ENCODE measurements around the gene DNAH7.

The DNAH7 gene

DNA sequence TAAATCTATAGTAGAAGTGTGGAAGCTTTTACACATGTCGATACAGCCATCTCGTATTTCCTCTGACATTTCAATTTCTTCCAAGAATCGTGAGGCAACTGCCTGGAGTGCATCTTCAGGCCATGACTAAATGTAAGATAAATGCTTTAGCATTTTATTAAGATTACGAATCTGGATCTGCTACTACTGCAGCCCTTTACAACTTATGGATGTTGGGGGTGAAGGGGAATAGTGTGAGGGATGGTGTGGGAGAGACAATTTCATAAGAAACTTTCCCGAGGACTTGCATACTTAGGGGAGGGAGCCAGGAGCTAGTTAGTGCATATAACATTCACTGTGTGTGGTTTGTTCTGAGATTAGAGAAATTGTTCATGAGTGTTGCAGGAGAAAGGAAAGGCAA lies 206.8 kb downstream of the DNAH7 start:
- Histone ChIP-seq H3K27ac (no peak overlapping the region), H3K9me3 (ENCODE audit: low read depth, low read length) (no peaks in the 10 kb centered on the region), H3K36me3 (ENCODE audit: insufficient read depth, low read length) (no peaks in the 10 kb centered on the region), H3K4me3 (no peak overlapping the region), H3K9ac (ENCODE audit: insufficient read length) (no peak overlapping the region)
- TF ChIP-seq FOXP2 (optimal IDR thresholded peaks at IDR 0.05; ENCODE audit: control extremely low read depth, extremely low read length, insufficient read depth) (no peak), POLR2AphosphoS5 (IDR thresholded peaks at IDR 0.05; ENCODE audit: borderline replicate concordance, low read depth, low read length) (no peak), EZH2 (IDR thresholded peaks at IDR 0.05) (no peak)
- DNase-seq (ENCODE audit: low read depth, low spot score): no peak

DNA sequence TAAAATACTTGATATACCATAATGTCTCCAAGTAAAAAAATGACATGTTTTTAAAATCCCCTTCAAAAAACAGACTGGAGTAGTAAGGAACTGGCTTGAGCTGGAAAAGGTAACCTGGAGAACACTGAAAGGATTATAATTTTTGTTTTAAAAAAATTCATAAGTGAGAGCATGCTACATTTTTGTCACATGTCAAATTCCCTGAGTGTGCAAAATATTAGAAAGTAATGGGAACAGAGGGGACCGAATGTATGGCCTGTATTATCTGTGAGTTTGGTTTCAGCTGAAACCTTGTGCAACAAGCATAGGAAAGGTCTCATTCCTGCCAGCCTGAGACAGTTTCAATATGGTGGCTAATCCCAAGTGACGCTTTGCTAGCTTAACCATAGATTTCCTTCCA lies 209.1 kb downstream of the DNAH7 start:
- H3K27ac ChIP-seq: no peak overlapping the region
- H3K9me3 ChIP-seq (ENCODE audit: low read depth, low read length): no peaks in the 10 kb centered on the region
- DNase-seq (ENCODE audit: low read depth, low spot score): no peak
- H3K36me3 ChIP-seq (ENCODE audit: insufficient read depth, low read length): no peaks in the 10 kb centered on the region
- H3K4me3 ChIP-seq: no peak overlapping the region
- H3K9ac ChIP-seq (ENCODE audit: insufficient read length): no peak overlapping the region
- no peak for TF ChIP-seq FOXP2 (optimal IDR thresholded peaks at IDR 0.05; ENCODE audit: control extremely low read depth, extremely low read length, insufficient read depth)
- no peak for TF ChIP-seq POLR2AphosphoS5 (IDR thresholded peaks at IDR 0.05; ENCODE audit: borderline replicate concordance, low read depth, low read length)
- no peak for TF ChIP-seq EZH2 (IDR thresholded peaks at IDR 0.05)

DNA sequence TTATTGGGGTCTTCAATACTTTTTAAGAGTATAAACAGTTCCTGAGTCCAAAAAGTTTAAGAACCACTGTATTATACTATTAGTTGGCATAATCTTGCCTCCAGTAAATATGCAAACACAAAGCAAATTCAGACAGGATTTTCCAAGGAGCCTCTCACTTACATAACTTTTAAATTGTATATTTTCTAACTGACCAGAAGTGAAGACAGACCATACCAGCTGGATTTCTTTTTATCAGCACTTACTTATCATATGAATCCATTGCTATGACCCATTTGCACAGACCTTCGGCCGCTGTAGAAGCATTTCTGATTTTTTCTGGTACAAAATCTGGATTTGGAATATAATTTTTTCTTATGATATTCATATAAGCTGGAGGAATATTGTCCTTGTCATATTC lies 211.5 kb downstream of the DNAH7 start:
- no peak for DNase-seq (ENCODE audit: low read depth, low spot score)
- no peak overlapping the region for H3K27ac ChIP-seq
- no peak overlapping the region for H3K4me3 ChIP-seq
- no peak overlapping the region for H3K9ac ChIP-seq (ENCODE audit: insufficient read length)
- TF ChIP-seq FOXP2 (optimal IDR thresholded peaks at IDR 0.05; ENCODE audit: control extremely low read depth, extremely low read length, insufficient read depth) (no peak), POLR2AphosphoS5 (IDR thresholded peaks at IDR 0.05; ENCODE audit: borderline replicate concordance, low read depth, low read length) (no peak), EZH2 (IDR thresholded peaks at IDR 0.05) (no peak)
- H3K36me3 ChIP-seq (ENCODE audit: insufficient read depth, low read length): no peaks in the 10 kb centered on the region
- no peaks in the 10 kb centered on the region for H3K9me3 ChIP-seq (ENCODE audit: low read depth, low read length)

DNA sequence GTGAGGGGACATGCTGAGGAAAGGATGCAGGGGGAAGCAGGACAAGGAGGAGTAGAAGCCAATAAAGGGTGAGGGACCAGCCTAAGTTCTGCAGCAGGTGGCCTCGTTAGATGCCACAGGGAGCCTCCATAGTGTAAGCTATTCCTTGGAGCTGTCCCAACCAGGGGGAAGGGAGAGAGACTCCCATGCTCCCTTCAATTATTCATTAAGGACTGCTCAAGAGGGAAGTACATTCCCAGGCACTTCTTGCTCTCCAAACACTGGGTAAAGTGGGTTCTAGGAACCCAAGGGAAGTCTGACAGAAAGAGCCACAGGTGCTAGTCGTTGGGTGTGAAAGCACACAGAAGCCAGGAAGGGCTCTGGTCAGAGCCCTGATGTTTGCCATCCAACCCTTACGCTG lies 217.9 kb downstream of the DNAH7 start:
- H3K9me3 ChIP-seq (ENCODE audit: low read depth, low read length): no peaks in the 10 kb centered on the region
- DNase-seq (ENCODE audit: low read depth, low spot score): no peak

DNA sequence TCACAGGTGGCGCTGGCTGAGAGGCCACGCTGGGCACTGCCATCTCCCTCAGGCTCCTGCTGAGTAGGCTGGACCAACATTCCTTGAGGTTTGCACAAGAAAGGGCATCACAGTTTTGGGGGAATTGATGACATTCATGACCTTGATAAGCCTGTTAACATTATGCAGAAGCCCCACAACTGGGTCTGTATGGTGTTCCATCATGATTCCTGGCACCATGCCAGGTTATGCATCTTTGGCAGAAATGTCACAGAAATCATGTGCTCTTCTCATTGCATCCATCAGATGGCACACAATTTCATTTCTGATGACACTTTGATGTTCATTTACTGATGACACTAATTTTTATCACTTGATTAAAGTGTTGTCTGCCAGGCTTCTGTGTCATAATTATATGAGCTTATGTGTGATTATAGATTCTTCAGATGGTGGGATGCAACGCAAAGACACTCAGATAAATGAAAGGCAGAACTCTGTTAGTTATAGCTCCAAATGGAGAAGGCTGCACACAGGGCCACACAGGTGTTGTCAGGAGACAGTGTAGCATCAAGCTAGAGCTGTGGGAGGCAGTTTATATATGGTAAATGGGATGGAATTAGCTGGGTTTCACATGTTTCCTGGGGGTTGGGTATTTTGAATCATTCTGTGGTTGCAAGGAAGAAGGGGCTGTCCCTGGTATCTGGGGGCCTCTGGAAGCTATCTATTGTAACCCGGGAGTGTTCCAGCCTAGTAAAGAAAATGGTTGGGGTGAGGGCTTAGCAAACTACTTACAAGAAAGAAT lies 220.3 kb downstream of the DNAH7 start:
- H3K4me3 ChIP-seq: no peak overlapping the region
- no peak for DNase-seq (ENCODE audit: low read depth, low spot score)
- H3K36me3 ChIP-seq (ENCODE audit: insufficient read depth, low read length): no peaks in the 10 kb centered on the region
- H3K27ac ChIP-seq: no peak overlapping the region
- TF ChIP-seq FOXP2 (optimal IDR thresholded peaks at IDR 0.05; ENCODE audit: control extremely low read depth, extremely low read length, insufficient read depth) (no peak), POLR2AphosphoS5 (IDR thresholded peaks at IDR 0.05; ENCODE audit: borderline replicate concordance, low read depth, low read length) (no peak)
- no peaks in the 10 kb centered on the region for H3K9me3 ChIP-seq (ENCODE audit: low read depth, low read length)
- no peak overlapping the region for H3K9ac ChIP-seq (ENCODE audit: insufficient read length)

More for the DNA sequence above, 217.9 kb downstream of the DNAH7 start:
- no peak overlapping the region for H3K27ac ChIP-seq
- H3K4me3 ChIP-seq: no peak overlapping the region
- no peak overlapping the region for H3K9ac ChIP-seq (ENCODE audit: insufficient read length)
- TF ChIP-seq POLR2AphosphoS5 (IDR thresholded peaks at IDR 0.05; ENCODE audit: borderline replicate concordance, low read depth, low read length): no peak
- no peak for TF ChIP-seq EZH2 (IDR thresholded peaks at IDR 0.05)
- no peak for TF ChIP-seq FOXP2 (optimal IDR thresholded peaks at IDR 0.05; ENCODE audit: control extremely low read depth, extremely low read length, insufficient read depth)
- H3K36me3 ChIP-seq (ENCODE audit: insufficient read depth, low read length): no peaks in the 10 kb centered on the region

DNA sequence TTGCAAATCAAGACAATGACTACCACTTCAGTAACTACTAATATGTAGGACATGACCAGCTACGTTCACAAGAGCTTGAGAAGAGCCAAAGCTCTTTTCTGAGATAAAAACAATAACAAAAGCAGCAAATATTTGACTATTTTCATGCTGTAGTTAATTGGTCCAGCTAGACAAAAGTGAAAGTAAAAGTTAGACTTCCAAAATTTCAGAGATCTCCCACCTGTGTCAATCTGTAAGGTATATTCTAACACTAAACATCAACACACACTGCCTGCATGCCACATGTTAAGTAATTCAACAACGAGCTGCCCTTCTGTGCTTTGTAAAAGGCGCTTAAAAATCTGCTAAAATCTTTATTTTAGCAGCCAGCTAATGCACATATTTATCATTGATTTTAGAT lies 225.7 kb downstream of the DNAH7 start:
- Histone ChIP-seq H3K36me3 (ENCODE audit: insufficient read depth, low read length) (no peaks in the 10 kb centered on the region), H3K9me3 (ENCODE audit: low read depth, low read length) (no peaks in the 10 kb centered on the region), H3K9ac (ENCODE audit: insufficient read length) (no peak overlapping the region), H3K4me3 (no peak overlapping the region), H3K27ac (no peak overlapping the region)
- TF ChIP-seq FOXP2 (optimal IDR thresholded peaks at IDR 0.05; ENCODE audit: control extremely low read depth, extremely low read length, insufficient read depth) (no peak), EZH2 (IDR thresholded peaks at IDR 0.05) (no peak), POLR2AphosphoS5 (IDR thresholded peaks at IDR 0.05; ENCODE audit: borderline replicate concordance, low read depth, low read length) (no peak)
- no peak for DNase-seq (ENCODE audit: low read depth, low spot score)

DNA sequence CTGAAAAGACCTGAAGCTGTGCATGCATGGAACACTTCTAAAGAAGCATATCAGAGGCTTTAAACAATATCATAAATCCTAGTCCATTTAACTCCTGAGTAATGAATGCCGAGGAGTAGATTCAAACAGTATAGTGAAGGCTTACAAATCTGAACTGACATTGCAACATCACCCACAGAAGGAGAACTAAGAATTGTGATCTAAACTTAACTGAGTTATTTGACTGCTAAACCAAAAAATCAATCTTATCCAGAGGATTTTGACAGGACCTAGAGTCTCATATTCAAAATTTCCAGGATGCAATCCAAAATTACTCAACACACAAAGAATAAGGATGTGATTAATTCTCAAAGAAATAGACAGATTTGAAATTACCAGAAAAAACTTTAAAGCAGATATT lies 230.6 kb downstream of the DNAH7 start:
- Histone ChIP-seq H3K27ac (no peak overlapping the region), H3K9ac (ENCODE audit: insufficient read length) (no peak overlapping the region)
- no peak for TF ChIP-seq POLR2AphosphoS5 (IDR thresholded peaks at IDR 0.05; ENCODE audit: borderline replicate concordance, low read depth, low read length)
- TF ChIP-seq EZH2 (IDR thresholded peaks at IDR 0.05): no peak
- no peak for TF ChIP-seq FOXP2 (optimal IDR thresholded peaks at IDR 0.05; ENCODE audit: control extremely low read depth, extremely low read length, insufficient read depth)

DNA sequence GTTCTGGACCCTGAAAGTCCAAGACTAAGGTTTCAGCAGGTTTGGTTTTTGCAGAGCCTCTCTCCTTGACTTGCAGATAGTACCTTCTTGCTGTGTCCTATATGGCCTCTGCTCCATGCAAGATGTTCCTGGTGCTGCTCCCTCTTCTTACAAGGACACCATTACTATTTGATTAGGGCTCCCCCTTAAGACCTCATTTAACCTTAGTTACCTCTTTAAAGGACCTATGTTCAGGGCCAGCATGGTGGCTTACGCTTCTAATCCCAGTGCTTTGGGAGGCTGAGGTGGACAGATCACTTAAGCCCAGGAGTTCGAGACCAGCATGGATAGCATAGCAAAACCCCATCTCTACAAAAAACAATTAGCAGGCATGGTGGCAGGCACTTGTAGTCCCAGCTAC lies 232.6 kb downstream of the DNAH7 start:
- TF ChIP-seq EZH2 (IDR thresholded peaks at IDR 0.05) (no peak), POLR2AphosphoS5 (IDR thresholded peaks at IDR 0.05; ENCODE audit: borderline replicate concordance, low read depth, low read length) (no peak), FOXP2 (optimal IDR thresholded peaks at IDR 0.05; ENCODE audit: control extremely low read depth, extremely low read length, insufficient read depth) (no peak)
- Histone ChIP-seq H3K27ac (no peak overlapping the region), H3K4me3 (no peak overlapping the region), H3K36me3 (ENCODE audit: insufficient read depth, low read length) (no peaks in the 10 kb centered on the region), H3K9ac (ENCODE audit: insufficient read length) (no peak overlapping the region), H3K9me3 (ENCODE audit: low read depth, low read length) (no peaks in the 10 kb centered on the region)
- no peak for DNase-seq (ENCODE audit: low read depth, low spot score)

More for the DNA sequence above, 230.6 kb downstream of the DNAH7 start:
- Histone ChIP-seq H3K4me3 (no peak overlapping the region), H3K9me3 (ENCODE audit: low read depth, low read length) (no peaks in the 10 kb centered on the region), H3K36me3 (ENCODE audit: insufficient read depth, low read length) (no peaks in the 10 kb centered on the region)
- DNase-seq (ENCODE audit: low read depth, low spot score): no peak

DNA sequence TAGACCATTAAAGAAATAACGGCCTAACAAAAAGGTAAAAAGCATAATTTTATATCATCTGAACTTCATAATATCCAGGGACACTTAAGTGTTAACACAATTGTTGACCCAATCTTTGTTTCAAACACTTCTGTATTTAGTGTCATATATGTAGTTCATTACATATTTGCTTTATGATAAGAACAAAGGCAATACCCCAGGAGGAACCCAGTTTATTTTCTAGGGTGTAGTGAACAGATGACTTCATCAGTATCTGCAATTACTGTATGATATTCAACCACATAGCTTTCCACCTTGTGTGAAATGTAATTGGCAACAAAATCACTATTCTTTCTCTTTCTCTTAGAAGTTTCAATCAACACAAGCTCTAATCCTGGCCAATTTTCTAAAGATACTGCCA lies 233.8 kb downstream of the DNAH7 start:
- TF ChIP-seq FOXP2 (optimal IDR thresholded peaks at IDR 0.05; ENCODE audit: control extremely low read depth, extremely low read length, insufficient read depth): no peak
- TF ChIP-seq POLR2AphosphoS5 (IDR thresholded peaks at IDR 0.05; ENCODE audit: borderline replicate concordance, low read depth, low read length): no peak
- no peak for TF ChIP-seq EZH2 (IDR thresholded peaks at IDR 0.05)
- Histone ChIP-seq H3K9me3 (ENCODE audit: low read depth, low read length) (no peaks in the 10 kb centered on the region), H3K9ac (ENCODE audit: insufficient read length) (no peak overlapping the region), H3K36me3 (ENCODE audit: insufficient read depth, low read length) (no peaks in the 10 kb centered on the region), H3K4me3 (no peak overlapping the region), H3K27ac (no peak overlapping the region)
- DNase-seq (ENCODE audit: low read depth, low spot score): no peak
